ENCODE results near the gene ATP8A2.

The ATP8A2 gene

DNA sequence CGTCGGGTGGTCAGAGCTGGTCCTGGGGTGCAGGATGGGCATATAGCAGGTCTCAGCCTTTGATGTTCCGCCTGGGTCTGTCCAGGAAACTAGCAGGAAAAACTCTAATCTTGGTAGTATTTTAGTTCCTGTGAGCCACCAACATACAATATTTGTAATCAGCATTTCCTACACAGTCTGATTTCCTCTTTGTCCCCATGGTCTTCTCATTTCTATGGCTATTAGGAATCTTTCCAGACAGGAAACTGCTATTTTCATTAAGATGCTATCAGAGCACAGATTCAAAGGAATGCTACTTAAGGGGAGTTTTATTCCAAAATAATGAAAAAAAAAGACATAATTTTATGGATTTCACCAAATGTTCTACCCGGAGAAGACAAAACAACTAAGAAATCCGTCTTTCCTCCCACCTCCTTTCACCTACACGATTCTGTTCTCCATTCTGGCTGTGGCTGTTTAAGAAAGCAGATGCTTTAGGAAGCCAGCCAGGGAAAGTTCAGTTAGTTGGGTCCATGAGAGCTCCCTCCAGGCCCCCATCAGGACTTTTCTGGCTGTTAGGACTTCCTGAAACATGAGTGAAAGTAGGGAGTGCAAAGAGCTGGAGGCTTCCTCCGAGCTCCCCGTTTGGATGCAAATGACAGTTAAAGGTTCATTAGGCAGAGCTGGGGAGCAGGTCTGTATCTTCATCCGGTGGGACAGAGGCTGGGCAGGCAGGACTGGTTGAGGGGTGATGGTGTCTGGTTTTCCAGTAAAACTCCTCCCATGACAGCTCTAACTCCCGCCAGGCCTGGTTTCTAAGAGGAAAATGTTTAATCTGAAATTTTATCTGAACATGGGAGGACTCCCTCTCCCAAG, 643.7 kb downstream of the ATP8A2 start:
- no peak for DNase-seq (ENCODE audit: low spot score)

DNA sequence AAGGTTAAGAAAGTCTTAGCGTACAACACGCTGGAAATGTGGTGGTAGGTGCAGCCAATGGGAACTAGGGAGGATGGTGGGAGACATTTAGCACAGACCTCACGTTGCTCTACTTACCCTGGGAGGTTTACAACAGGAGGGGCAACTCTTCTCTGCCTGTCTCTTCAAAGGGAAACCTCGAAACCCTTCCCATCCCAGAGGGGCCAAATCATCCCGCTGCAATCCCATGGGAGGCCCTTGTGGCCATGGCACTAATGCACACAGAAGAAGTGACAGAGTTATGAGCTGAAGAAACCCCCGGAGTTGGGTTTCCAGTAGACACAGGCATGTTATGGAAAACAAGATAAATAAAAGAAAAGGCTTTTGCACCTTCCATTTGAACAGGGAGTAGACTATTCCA, 644.4 kb downstream of the ATP8A2 start:
- no peak for DNase-seq (ENCODE audit: low spot score)

DNA sequence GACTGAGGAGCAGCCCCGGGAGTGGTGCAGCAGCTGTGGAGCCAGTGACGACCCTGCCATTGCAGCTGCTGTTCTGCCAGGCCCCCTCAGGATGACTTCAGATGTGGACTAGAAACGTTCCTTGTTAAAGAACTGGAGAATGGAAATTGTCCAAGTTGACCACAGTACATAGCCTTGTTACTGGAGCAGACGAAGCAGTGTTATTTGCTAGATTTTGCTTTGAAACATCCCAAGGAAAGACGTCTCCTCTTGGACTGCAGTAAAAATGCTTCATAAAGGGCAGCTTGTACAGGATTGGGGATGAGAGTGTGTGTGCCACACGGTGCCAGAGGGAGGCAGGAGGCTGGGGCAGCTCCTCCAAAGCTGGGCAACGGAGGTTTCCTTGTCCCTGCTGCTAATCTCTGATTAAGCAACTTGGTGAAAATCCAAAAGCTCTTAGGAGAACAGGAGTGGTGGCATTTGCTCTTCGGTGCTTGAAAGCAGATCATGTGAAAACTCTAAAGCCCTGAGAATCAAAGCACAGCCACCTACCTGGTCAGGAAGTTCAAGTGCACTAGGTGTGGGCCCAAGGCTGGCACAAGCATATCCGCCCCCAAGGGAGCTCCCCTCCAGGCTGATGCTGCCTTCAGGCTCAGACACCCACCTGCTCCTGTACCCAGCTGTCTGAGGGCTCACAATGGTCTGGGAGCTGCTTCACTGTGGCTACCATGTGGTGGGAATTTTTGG, 645.6 kb downstream of the ATP8A2 start:
- DNase-seq (ENCODE audit: low spot score), result peak; percentile 78

DNA sequence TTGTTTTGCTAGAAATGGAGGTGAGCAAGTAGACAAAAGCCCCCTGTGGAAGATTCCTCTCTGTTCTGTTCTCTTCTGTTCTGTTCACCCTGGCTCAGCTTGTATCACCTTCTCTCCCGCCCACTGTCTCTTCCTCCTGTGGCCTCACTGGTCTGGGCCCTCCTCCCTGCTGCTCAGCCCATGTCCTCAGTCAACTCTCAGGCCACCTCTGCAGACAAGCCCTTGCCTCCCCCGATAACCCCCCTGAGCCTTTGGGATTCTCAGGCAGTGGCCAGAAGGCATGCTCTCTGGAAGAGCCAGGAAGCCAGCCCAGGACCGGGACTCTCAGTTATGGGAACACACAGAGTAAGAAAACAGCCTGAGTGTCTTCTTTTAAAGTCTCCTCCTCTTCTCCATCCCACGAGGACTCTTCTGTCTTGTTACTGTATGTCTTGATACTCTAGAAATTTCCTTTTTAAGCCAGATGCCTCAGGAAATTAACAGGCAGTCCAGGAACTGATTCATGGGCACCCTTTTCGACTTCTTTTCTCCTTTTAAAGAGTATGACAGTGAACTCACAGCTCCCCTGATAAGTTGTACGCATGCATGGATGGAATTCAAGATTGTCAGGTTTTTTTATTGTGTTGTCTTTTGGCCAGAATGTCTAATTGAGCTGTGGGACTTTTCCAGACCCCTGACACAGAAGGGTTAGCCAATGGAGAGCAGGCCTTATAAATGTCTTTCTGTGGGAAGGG, 646.3 kb downstream of the ATP8A2 start:
- DNase-seq (ENCODE audit: low spot score), result no peak

DNA sequence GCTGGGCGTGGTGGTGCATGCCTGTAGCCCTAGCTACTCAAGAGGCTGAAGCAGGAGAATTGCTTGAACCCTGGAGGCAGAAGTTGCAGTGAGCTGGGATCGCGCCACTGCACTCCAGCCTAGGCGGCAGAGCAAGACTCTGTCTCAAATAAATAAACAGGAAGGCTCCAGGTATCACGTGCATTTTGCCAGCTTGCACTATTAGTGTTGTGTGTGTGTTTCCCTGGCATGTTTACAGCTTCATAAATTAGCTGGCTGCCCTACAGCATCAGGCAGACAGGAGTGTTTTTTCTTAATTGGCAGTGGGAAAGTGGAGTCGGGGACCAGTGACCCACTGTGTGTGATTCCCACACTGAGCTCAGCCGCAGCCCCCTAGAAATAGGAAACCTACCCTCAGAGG, 647.5 kb downstream of the ATP8A2 start:
- no peak for DNase-seq (ENCODE audit: low spot score)

DNA sequence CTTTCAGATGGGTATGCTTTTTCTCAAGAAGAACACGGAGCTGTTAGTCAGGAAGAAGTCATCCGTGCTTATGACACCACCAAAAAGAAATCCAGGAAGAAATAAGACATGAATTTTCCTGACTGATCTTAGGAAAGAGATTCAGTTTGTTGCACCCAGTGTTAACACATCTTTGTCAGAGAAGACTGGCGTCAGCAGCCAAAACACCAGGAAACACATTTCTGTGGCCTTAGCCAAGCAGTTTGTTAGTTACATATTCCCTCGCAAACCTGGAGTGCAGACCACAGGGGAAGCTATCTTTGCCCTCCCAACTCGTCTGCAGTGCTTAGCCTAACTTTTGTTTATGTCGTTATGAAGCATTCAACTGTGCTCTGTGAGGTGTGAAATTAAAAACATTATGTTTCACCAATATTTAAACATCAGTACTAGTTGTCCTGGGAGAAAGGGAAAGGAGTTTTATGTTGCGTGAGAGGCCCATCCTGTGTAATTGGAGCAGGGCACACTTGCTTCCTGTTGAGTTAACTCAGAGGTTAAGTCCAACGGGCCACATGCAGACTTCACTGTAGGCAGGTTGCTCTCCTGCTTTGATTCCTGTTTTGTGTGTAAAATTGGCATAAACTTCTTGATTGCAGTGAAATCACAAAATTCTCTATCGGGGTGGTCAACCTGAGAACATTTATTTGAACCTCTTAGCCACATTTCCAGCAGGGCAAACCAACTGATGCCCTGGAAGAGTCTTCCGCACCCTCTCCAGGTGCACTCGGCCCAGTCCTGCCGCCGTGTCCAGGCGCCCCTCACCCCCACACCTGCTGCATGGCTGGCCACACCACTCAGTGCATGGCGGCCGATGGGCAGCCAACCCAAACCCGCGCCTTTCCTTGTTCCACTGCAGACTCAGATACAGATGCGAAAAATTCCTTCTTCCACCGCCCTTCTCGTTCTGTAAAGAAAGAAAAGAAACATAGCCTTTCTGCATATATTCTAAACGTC, 648.4 kb downstream of the ATP8A2 start:
- DNase-seq (ENCODE audit: low spot score), result no peak

DNA sequence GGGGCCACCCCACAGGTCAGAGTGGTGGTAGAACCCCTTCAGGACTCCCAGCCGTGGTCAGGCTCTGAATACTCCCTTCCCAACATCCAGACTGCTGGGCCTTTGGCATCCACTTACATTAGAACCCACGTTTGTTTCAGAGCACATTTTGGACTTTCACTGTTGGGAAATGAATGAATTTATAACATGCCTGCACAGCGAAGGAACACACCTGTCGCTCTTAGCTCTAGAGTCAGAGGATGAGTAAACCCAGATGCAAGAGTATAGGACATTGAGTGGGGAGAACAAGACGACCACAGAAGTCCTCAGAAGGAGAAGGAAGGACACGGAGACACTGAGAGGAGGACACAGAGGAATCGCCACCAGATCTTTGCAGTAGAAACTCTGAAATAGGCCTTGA, 649.1 kb downstream of the ATP8A2 start:
- no peak for DNase-seq (ENCODE audit: low spot score)

DNA sequence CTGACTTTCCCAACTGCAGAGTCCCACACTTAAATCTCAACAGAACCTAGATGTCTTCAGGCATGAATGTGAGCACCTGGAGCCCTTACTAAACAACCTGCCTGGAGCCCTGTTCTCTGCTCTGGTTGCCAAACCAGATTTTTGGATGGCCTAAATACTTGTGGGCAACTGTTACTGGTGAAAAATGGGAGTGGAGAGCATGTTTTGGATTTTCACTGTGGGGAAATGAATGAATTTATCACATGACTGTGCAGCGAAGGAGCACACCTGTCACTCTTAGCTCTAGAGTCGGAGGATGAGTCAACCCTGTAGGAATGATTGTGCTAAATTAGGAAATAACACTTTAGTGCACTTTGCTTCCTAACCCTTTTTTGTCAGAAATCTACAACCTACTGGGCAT, 649.7 kb downstream of the ATP8A2 start:
- no peak for DNase-seq (ENCODE audit: low spot score)

DNA sequence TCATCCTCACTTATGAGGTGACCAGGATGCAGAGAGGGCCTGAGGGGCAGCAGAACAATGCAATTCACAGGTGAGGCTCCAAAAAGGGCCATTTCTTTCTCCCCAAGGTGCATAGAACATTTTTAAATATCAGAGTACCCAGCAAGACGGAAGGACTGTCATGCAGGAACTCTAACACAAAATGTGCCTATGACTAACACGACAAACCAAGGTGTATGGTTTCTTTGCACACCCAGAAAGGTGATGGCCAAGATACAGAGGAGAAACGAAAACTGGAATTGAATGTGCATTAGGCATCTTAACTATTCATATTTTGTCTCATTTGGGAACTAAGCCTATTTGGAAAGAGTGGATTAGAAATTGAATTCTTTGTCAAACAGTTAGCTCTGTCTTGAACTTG, 650.2 kb downstream of the ATP8A2 start:
- DNase-seq (ENCODE audit: low spot score), result no peak

DNA sequence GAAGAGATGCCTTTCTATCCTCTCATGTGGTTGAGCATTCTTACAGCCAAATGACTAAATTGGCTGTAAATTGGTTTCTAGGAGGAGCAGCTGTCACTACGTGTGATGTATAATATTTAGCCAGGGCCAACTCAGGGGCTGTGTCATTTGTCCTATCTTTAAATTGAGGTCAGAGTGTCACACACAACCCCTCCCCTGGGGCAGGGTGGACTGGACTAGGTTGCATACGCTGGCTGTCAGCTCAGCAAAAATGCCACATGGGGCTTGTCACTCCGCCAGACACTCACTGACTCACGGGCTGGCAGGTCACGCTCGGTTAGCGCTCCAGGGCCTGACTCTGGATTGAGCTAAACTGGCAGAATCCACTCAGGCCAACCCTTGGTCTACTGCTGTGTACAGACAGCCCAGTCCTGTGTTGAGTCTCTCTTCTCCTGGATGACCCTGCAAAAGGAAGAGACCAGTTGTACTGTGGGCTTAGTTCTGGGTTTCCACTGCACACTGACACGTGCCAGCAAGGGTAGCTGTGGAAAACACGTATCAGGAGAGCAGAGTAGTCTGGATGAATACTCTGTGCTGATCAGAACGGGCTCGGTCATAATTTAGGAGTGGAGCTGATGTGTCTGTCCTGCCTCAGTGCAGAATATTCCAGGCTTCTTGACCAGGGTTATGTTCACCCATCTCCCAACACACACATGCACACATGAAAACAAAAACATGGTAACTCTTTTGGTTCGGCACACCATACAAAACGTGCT, 650.9 kb downstream of the ATP8A2 start:
- no peak for DNase-seq (ENCODE audit: low spot score)

DNA sequence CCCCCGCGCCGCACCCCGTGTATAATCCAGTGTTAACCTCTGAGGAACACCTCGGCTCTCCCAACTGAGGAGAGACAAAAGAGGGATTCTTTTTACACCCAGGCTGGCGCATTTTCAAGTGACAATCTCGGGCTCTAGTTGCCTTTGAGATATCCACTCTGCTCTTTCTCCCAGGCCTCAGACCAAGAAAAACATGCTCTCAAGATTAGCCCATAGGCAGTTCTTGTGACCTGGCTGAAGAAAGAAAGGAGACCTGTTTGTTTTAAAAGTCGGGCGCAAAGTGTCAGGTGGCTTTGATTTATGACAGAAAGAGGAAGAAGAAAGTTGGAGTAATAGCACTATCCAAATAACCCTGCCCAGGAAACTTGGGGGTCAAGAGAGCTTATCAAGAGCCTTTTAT, 652.8 kb downstream of the ATP8A2 start:
- no peak for DNase-seq (ENCODE audit: low spot score)

DNA sequence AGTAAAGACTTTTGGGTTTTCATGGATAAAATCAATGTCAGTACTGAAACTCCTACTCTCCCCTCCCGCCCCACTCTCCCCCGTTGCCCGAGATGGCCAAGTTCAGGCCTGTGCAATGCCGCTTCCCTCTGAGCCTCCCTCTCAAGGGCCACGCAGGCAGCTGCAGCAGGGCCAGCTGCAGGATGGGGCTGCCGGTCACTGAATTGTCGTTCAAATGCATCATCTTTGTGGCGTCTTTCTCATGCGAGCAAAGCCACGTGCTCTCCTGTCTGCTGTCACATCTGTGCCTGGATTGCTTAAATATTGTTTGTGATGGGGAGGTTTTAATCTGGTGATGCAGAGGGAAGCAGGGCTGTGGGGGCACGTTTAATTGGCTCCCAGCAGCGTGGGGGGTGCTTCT, 653.4 kb downstream of the ATP8A2 start:
- DNase-seq (ENCODE audit: low spot score), result peak; percentile 45

DNA sequence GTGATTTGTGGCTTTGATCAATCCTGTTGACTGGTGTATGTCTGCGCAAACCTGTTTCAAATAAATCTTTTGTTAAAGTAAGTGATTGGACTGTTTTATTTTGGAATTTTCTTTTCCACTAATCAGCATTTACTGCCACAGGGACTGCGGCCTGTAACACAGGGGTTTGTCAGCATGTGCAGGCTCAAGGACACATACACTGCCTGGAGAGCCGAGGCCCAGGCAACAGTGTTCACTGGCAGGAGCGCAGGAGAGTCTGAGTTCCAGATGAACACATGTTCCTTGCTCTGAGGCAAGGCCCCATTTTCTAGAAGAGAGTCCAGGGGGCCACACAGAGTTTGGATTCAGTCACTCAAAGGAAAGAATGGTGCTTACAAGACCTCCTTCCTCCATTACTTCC, 654.0 kb downstream of the ATP8A2 start:
- no peak for DNase-seq (ENCODE audit: low spot score)

DNA sequence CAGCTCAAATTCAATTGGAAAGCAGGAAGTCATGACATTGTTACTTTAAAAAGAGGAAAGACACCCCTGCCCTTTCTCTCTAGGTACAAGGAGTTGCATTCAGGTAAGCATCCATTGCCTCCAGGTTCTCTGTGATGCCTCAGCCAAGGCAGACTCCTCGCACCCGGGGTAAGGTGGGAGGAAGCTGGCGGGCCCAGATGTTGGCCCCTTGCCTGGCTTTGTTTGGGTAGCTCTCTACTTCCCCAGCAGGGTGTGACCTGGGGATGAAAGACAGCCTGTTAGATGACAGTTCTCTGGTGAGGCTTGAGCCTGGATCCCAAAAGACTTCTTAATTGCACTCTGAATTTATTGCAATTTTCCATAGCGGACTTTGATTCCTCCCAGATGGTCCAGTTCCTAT, 654.4 kb downstream of the ATP8A2 start:
- no peak for DNase-seq (ENCODE audit: low spot score)

DNA sequence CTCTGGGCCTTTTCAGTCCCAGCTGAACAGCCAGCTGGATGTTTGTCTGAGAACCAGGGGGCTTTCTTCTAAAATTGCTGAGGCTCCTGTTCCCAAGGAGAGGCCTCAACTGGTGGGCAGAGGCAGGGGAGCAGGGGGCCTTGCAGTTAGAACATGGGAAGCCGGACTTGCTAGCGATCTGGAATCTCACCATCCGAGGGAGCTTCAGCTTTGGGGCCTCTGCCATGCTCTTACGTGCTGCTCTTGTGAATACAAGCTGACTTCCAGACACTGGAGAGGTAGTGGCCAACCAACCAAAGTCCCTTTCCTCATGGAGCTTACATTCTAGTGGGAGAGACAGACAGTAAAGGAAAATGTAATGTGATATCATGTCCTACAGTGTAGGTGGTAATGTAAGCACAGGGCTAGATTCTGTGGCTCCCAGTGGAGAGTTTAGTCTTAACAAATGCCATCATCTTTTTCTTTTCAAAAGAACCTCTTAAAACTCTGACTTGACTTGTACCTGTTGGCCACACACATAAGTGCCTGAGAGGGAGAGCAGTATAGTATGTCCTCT, 657.9 kb downstream of the ATP8A2 start:
- no peak for DNase-seq (ENCODE audit: low spot score)

DNA sequence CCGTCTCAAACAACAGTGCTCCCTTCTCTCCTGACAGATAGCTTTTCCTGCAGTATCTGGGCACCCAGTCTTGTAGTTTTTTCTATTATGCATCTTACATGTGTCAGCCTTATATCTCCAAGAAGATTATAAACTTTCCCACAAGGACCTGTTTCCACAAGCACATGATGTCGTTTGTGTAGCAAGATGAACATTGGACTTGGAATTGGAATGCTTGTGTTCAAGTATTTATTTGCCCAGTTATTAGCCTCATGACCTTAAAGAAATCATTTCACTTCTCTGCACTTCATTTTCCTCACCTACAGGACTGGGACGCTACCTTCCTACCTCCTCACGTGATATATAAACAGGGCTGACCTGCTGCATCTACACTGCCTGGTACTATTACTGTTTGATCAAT, 658.6 kb downstream of the ATP8A2 start:
- no peak for DNase-seq (ENCODE audit: low spot score)

DNA sequence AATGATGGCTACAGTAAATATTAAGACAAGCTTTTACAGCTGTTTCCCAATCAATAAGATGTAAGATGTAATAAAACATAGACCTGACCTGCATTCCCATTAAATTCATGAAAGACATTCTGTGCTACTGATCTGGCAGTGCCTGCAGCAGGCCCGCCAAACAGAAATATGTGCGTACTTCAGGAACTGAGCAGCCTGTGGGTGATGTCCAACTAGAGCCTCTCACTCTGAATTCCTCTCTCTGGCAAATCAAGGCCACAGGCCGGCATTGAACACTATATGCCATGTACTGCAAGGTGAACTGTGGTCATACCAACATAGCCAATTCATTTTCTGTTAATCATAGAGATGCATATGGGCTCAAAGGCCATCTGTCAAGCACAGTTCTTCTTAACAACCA, 662.2 kb downstream of the ATP8A2 start:
- no peak for DNase-seq (ENCODE audit: low spot score)

DNA sequence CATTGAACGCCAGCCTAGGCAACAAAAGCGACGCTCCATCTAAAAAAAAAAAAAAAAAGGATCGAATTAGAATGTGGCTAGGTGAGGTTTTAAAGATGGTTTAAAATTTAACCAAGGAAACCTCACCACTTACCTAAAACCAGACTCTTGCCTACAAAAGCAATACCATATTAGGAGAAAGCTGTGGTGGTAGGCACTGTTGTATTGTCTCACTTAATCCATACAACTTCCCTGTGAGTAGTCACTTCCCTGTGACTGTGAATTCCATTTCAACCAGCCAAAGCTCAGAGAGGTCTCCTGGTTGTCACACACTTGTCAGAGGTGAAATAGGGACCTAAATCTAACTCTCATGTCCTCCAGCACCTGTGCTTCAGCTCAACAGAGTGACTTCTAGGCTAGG, 664.6 kb downstream of the ATP8A2 start:
- no peak for DNase-seq (ENCODE audit: low spot score)

DNA sequence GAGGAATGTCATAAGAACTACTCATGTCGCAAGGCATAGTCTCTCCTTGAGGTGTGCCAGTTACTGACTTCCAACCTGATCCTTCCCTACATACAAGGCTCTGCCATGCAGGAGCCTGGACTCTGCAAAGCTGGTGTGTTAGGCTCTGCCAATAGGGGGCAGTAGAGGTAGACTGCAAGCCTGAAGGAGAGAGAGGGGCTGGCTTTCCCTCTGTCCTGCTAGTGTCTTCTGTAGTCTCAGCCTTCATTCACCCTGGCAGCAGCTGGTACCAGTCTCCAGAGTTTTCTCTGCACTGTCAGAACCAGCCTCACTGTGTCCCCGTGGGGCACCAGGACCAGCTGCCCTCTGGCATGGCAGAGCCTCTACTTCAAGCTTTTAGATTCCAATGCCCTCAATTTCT, 665.5 kb downstream of the ATP8A2 start:
- DNase-seq (ENCODE audit: low spot score), result peak; percentile 88

DNA sequence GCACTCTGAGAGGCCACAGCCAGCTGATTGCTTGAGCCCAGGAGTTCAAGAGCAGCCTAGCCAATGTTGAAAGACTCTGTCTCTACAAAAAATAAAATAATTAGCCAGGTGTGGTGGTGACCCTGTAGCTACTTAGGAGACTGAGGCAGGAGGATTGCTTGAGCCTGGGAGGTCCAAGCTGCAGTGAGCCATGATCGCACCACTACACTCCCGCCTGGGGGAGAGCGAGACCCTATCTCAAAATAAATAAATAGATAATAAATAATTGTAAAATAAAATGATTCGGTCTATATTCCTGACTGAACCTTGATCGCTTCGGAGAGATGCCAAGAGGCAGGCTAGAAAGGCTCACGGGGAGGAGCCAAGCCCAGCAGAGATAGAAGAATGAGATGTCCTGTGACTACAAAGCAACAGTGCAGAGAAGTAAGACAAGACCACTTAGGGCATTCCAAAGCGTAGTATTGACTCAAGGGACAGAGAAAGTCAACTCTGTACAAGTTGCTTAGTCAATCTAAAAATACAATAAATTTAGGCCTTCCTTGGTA, 667.2 kb downstream of the ATP8A2 start:
- no peak for DNase-seq (ENCODE audit: low spot score)
